Measurements from ENCODE around the gene HDGFL3. TPM values are rescaled to one million over a fixed set of nuclear protein-coding genes. Genes with fewer than 3 reads are reported as not detected.

HDGFL3 gene
- total RNA-seq (2022; extraction: Qiagen RNA extraction) = 43.5 to 65.3 TPM (median 47.9 TPM) in 5 replicates

DNA sequence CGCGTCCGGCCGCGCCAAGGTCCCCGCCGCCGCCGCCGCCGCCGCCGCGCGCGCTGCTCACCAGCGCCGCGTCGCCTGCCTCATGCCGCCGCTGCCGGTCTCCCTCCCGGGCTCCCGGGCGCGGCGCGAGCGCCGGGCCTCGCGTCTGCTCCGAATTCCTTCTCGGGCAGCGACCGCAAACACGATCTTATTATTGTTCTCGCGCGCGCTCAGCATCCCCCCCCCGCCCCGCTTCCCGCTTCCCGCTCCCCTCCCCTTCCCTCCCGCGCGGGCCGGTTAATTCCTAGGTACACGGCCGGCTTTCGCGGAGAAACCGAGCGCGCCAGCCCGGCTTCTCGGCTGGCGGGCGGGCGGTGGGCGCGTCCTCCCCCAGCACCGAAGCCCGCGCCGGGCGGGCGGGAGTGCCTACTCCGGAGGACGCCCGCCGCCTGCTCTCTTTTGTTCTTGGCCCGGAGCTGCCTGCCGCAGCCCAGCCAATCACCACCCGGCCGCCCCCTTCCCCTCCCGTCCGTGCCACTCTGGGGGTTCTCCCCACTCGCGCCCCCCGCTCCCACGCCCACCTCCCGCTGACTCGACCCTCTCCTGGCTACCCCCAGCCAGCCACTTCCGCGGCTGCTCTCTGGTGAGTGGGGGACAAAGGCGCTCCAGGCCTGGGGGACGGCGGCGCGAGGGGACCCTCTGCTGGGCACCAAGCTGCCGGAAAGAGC lies at the start of gene HDGFL3:
HDGFL3 (minus strand) TSS at position 164 of the 707 bp plus-strand sequence. CDS start 409 bp downstream, outside the sequence.

DNA sequence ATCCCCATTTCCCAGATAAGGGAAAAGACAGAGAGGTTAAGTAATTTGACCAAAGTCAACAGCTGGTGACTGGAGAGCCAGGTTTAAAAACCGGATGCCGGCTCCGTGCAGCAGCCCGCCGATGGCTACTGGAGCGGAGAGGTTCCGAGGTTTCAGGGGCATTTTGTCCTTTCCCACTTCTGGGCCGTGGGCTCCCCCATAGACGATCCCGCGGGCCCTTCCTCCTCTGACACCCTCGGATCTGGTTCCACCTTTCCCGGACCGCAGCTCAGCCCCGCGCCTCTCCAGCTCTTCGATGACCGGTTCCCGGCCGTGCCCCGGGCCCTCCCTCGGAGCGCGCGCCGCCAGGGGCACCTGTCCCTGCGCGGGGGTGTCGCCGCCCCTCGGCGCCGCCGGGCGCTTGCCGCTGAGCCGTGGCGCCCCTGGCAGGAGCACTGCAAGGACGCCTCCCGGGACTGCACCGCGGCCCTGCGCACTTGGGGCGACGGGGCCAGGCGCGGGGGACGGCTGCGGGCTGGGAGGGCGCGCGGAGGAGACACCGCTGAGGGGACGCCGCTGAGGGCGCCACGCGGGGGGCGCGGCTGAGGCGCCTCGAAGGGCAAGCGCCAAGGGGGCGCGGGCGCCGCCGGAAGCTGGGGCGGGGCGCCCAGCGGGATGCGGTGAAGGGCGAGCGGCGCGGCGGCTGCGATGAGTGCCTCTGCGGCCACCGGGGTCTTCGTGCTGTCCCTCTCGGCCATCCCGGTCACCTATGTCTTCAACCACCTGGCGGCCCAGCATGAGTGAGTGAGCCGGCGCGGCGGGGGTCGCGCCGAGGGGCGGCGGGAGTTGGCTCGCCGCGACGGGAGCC lies 100.4 kb downstream of the HDGFL3 start, which contains the start of gene TM6SF1:
TM6SF1 (plus strand) TSS at position 652 of the 847 bp plus-strand sequence; CDS start at position 688, 36 bp downstream.

Other genes starting within 250 kb of the HDGFL3 start
- gene RAMAC, start 221.6 kb downstream of the HDGFL3 start, total RNA-seq (2022; extraction: Qiagen RNA extraction) = 43.9 to 61.6 TPM (median 45.8 TPM) in 5 replicates
- gene C15orf40, start 196.2 kb downstream of the HDGFL3 start, total RNA-seq (2022; extraction: Qiagen RNA extraction) = 41.5 to 49.8 TPM (median 47.5 TPM) in 5 replicates
- gene BTBD1, start 140.6 kb downstream of the HDGFL3 start, total RNA-seq (2022; extraction: Qiagen RNA extraction) = 50.7 to 60.0 TPM (median 55.2 TPM) in 5 replicates
- gene TM6SF1, start 100.2 kb downstream of the HDGFL3 start, total RNA-seq (2022; extraction: Qiagen RNA extraction) = 0.09 to 0.13 TPM (median 0.10 TPM) in 4 of 5 replicates, not detected in the other
- 0.63 to 0.85 TPM (median 0.65 TPM) in 5 replicates for gene BNC1, start 76.8 kb upstream of the HDGFL3 start, total RNA-seq (2022; extraction: Qiagen RNA extraction)
- 0.25 to 0.62 TPM (median 0.51 TPM) in 5 replicates for gene SH3GL3, start 239.5 kb upstream of the HDGFL3 start, total RNA-seq (2022; extraction: Qiagen RNA extraction)